GM10248 (cell line): Measurements from ENCODE around the gene MLC1.

Experiments
- CTCF ChIA-PET: fragments of 300-600 bp; sonication (Branson Sonifier 250); formaldehyde crosslinking; extraction: SDS; loops from one replicate; lab custom pipeline; 2021; ENCODE audit warnings: antibody characterized with exemption; lab: Yijun Ruan, JAX
- POLR2A ChIA-PET: fragments of 350-650 bp; sonication (Branson Sonifier 250); formaldehyde crosslinking; extraction: SDS; loops from one replicate; lab custom pipeline; 2020; ENCODE audit warnings: antibody characterized with exemption; lab: Yijun Ruan, JAX
- DNase-seq: peaks from one replicate; pipeline ENCODE4 v3.0.0; 2012; ENCODE audit errors: extremely low spot score
- CTCF ChIP-seq: IDR thresholded peaks from 2 replicates; pipeline ENCODE4 v1.5.1; 2012; ENCODE audit warnings: mild to moderate bottlenecking, low read depth; ENCODE audit errors: extremely low read depth, missing control alignments, control extremely low read depth

The MLC1 gene

GRCh38 chr22:50085211-50085972, at the start of gene MLC1:
MLC1 (minus strand) TSS chr22:50085426; CDS start chr22:50084902, 524 bp downstream.
- no peak for DNase-seq
- ChIA-PET CTCF (interaction anchor here (1.3 kb wide), 2 partner anchors 55 to 63 kb away, joined by 4 read pairs; no protein-coding TSS in a partner anchor), POLR2A (interaction anchor here (0.7 kb wide), 1 partner anchor 125 kb away, joined by 3 read pairs; no protein-coding TSS in a partner anchor)
- no peak for TF ChIP-seq CTCF

- DNase-seq, result no peak
- no peak for TF ChIP-seq CTCF
- POLR2A ChIA-PET, result no interaction called here
- CTCF ChIA-PET, result no interaction called here
These were observed 49.3 kb upstream of the MLC1 start for GRCh38 chr22:50134481-50134880.

- no peak for TF ChIP-seq CTCF
- no peak for DNase-seq
- CTCF ChIA-PET, result no interaction called here
- POLR2A ChIA-PET, result no interaction called here
These were observed 46.7 kb upstream of the MLC1 start for GRCh38 chr22:50131894-50132293.

- CTCF ChIA-PET, result interaction anchor here (1.3 to 1.4 kb wide), 2 partner anchors 10 to 17 kb away, joined by 3 to 5 read pairs; no protein-coding TSS in a partner anchor
- TF ChIP-seq CTCF, result no peak
- POLR2A ChIA-PET, result no interaction called here
- DNase-seq, result no peak
These were observed 44.0 kb upstream of the MLC1 start for GRCh38 chr22:50129121-50129736.

- POLR2A ChIA-PET, result no interaction called here
- CTCF ChIA-PET, result no interaction called here
- no peak for TF ChIP-seq CTCF
- DNase-seq, result no peak
These were observed 39.8 kb upstream of the MLC1 start for GRCh38 chr22:50125029-50125428.

GRCh38 chr22:50123119-50123518, 37.9 kb upstream of the MLC1 start:
- TF ChIP-seq CTCF, result no peak
- POLR2A ChIA-PET, result no interaction called here
- no peak for DNase-seq
- CTCF ChIA-PET, result no interaction called here
